GM21737 (cell line): ENCODE results near the gene COL16A1.

ENCODE experiments used
- ATAC-seq: cut with Tn5 transposase; IDR thresholded peaks from one replicate; pipeline ENCODE4 v1.9.1; 2021; ENCODE audit warnings: mild to moderate bottlenecking, moderate library complexity; ENCODE audit not compliant: unreplicated experiment

COL16A1 gene

DNA sequence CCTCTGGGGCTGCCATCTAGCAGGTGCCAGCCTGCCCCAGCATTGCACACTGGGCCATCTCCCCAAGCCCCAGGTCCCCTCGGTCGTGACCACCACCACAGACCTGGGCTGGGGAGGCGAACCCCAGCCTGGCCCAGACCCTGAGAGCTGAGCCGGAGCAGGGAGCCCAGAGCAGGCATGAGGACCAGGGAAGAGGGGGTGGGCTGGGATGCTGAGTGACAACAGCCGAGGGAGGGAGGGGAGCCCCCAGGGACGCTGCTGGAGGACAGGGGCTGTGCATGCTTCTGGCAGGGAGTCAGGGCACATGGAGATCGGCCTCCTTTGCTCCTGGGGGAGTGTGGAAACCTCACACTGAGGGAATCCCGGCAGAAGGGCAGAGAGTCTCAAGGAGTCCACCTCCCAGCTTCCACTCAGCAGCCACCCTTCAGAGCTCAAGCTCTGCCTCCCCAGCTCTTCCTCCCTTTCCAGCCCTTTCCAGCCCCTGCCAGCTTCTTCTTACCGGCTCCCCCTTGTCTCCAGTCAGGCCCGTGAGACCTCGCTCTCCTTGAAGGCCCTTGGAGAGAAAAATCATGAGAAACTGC is 35.4 kb downstream of the COL16A1 start:
- ATAC-seq: no peak

DNA sequence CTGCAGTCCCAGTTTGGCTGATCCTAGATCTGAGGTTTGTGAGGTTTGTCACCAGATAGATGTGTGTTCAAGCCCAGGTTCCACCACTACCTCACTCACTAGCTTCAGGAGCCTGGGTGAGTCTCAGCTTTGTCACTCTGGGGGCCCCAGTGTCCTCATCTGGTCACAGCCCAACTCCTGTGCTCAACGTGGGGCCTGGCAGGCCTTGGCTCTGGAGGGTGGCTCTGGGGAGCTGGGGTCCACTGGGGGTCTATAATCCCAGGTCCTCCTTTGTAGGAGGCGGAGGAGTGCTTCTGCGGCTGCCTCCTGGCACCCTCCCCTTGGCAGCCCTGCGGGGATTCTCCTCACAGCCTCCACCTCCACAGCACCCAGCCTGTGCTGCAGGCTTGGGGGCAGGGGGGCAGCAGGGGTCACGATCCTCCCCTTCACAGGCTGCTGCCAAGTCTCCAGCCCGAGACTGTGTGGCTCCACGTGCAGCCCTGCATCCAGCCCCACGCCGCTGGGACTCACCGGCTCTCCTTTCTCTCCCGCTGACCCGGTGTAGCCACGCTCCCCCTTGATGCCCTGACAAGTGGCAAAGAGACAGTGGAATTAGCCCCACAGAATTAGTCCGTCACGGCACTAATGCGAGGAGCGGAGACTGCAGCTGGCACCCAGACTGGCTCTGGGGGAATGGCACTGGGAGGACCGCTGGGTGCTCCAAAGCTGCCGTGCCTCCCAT is 36.6 kb downstream of the COL16A1 start:
- no peak for ATAC-seq

DNA sequence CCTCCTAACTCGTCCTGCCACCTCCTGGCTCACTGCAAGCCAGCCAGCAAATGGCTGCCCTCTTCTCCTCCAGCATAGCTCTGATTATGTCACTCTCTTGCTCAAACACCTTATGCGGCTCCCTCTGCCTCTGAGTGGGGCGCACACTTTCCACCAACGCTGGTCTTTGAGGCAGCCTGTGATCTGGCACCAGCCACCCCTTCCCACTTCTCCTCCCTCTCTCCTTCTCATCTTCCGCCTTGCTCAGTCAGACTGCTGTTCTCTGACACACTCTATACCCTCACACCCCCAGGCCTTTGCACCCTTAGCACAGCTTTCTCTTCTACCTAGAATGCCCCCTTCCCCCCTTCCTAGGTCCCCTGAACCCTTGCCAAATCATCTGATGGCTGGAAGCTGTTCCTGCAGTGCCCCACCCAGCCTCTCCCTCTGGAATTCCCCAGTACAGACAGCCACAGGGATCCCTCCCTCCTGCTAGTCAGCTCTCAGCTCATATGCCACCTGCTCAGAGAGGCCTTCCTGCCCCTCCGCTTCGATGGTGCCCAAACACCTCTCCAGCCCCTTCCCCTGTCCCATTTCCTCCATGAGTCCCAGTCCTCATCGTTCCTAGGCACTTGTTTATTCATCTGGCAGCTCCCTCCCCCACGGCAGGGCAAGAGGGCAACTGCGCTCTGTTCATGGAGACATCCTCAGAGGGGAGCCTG is 37.4 kb downstream of the COL16A1 start:
- no peak for ATAC-seq

DNA sequence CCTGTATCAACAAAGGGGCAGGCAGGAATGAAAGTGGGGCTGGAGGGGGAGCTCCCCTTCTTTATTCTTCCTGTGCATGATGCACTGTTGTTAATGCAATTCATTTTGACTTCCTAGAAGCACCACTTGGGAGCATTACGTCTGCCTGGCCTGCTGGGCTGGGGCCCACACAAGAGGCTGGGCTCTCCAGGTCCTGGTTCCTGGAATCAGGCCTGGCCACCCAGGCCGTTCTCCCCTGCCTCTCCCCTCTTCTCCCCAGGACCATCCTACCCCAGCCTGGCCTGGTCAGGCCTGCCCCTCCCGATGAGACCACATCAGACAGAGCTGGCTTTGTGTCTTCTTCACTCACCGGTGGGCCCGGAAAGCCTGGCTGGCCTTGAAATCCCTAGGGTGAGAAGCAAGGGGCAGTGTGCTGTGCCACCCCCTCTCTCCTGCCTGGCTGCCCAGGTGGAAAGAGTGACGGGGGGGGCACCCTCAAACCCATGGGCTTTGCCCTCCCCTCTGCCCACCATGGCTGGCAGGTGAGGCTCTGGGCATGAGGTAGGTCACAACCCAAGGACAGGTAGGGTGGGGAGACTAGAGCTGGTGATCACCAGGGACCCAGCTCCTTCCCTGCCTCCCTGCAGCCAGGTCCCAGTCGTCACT is 38.5 kb downstream of the COL16A1 start:
- ATAC-seq: no peak

DNA sequence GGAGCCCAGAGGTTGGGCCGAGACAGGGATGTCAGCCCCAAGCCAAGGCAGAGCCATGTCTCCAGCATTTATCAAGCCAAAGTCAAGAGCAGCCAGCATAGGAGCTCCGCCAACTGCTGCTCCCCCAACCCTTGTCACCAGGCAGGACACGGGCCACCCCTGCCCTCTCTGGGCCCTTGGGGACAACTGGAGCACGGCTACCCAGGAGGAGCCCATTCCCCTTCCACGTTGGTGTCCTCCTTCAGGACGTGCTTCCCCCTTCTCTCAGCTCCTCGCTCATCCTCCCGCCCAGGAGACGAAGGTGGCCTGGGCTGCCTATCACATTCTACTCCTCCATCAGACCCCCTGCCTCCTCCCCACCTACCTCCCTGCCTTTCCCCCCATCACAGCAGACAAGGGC is 39.3 kb downstream of the COL16A1 start:
- ATAC-seq: no peak

DNA sequence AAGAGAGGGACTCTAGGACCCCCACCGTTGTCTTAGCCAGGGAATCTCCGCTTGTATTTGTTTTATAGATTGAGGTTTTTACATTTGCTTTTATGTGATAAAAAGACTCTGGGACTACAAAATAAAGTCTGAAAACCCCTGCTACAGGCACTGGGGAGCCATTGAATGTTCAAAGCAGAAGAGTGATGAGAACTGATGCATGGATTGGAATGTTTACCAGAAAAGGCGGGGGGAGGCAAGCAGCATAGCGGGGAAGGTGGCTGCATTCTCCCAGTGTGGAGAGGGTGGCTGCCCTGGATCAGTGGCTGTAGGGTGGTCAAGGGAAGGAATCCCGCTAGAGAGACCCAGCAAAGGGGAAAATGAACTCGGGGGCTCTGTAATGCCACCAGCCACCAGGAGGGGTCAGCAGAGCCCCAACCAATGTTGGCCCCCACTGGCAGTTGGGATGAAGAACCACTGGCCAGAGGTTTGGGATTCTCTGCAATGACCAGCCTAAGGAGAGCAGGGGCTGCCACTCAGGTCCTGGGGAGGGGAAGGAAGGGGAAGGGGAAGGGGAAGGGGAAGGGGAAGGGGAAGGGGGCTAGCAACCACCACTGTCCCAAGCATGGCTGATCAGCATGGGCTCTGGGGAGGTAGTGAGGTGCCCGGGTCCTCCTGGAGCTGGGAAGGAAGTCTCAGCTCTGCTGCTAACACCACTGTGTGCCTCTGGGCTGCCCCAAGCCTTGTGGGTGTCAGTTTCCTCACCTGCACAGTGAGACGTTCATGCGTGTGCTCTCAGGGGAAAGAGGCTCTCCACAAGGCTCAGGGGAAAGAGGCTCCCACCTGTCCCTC is 40.0 kb downstream of the COL16A1 start:
- ATAC-seq: no peak

DNA sequence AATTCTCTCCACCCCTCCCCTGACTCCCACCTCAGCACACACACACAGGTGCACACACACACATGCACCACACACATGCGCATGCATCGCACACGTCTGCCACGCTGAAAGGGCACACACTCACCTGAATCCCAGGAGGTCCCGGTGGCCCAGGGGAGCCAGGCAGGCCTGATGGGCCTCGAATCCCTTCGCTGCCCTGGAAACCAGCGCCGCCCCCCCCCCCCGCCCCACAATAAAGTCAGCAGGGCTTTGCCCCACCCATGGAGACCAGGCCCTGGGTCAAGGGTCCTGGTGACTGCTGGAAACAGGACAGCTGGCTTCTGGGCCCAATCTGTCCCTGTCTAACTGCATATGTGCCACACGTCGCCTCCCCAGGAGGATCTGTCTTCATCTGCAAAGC is 41.4 kb downstream of the COL16A1 start:
- no peak for ATAC-seq

DNA sequence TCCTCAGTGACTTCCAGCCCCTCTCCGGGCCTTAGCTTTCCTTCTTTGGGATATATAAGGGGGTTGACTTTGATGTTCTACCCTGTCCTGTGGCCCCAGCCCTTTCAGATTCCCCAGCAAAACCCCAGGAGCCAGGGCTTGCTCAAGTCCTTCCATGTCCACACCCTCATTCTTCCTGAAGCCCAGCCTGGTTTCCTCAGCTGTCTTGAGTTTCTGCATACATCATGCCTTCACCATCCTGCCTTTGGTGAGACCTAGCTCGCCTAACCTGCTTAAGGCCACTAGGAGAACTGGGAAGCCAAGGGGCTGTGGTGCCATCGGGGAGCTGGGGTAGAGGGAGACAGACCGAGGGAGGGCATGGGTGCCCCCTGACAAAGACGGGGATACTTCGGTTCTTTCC is 42.0 kb downstream of the COL16A1 start:
- no peak for ATAC-seq

DNA sequence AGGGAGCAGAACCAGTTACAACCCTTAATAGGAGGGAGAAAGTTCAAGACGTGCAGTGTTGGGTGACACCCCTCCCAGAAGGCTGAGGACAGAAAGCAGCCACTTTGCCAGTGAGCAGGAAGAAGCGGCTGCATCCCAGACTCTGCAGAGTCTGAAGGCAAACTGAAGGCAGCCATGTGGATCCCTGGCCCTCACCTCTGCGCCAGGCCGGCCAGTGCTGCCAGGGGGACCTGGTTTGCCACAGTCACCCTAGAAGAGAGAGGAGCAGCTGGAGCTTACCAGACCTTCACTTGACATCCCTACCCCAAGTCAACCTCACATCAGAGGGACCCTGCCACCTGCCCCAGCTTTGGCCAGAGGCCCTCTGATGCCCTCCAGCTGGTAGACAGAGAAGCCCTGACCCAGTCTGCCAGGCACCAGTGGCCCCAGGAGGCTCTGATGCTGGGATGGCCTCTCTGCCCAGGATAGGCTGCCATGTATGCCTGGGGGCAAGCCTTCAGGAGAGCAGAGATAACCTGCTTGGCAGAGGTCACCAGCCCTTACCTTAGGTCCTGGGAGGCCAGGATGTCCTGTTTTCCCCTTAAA is 42.9 kb downstream of the COL16A1 start:
- ATAC-seq: no peak

DNA sequence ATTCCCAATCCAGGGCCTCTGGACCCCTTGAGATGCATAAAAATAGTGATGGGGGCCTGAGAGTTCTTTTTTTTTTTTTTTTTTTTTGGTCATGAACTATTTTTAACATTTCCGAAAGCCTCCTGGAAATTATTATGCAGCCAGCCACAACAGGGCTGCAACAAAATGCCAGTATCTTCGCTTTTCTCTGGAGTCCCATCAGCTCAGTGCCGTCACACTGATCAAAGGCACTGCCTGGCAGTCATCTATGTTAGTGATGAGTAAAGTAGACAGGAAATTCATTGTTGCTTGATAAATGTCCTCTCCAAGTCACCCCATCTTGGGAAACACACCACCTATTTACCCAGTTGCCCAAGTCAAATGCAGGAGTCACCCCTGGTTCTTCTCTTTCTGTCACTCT is 43.9 kb downstream of the COL16A1 start:
- ATAC-seq: no peak

DNA sequence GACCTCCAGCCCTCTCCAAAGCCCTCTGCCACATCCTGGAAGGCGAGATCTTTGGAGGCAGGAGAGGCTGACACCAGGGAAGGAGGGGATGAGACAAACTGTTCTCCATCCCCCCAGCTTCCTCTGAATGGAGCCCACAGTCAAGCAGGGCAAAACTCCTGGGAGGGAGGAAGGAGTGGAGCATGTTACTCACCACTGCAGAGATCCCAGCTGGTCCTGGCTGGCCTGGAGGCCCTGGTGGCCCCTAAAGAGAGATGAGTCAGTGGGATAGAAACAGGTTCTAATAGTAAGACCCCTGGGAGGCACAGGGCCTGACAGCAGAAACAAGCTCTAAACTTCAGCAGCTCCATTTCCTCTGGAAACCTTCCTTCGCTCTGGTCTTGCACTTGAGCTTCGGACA is 45.1 kb downstream of the COL16A1 start:
- ATAC-seq: no peak

DNA sequence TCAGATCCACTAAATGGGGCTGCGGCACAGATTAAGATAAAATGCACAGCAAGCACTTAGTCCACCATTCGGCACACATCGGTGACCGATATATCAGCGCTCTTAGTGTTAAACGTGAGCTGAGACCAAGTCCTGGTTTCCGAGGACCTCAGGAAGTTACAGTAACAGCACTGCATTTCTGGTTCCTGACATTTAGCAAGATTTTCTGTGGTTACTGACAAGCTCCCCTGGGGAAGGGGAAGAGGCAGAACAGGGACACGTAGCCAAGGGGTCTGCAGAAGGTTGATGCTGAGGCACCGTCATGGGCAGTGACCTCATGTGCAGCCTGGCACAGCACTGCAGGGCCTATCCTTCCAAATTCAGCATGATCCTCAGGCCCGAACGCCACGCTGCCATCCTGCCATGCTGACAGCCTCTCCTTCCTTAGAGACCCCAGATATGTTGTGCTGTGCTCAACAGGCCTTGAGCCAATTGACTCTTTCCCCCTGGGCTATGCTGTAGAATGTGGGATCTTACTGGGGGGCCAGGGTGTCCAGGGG is 45.8 kb downstream of the COL16A1 start:
- no peak for ATAC-seq

DNA sequence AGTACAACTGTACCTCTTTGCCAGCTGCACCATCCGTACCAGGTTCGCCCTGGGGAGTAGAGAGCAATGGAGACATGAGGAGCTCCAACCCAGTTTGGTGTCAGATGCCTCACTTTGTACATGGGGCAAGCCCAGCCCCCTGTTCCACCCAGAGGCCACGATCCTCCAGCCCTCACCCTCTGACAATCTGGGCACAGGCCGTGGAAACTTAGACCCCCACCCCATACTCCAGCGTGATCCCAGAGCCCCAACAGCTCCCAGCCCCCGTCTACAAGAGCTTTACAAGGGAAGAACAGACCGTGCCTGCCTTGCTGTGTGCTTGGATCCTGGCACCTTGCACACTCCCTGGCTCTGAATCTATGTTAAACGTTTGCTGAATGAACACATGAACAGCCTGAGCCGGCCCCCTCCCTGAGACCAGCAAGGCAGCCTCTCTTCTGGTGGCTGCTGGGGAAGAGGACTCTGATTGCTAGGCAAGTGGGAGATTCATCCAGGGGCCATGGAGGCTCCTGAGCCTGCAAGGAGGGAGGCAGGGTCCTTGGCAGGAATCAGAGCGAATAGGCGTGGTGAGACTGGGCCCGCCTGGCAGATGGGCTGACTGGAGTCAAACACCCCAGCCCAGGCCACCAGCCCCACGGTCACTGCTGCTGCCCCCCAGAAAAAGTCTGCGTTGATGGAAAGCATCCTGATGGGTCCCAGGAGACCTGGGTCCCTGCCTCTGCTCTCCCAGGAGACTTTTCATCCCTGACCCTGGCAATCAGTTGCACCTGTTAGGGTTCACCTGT is 46.6 kb downstream of the COL16A1 start:
- no peak for ATAC-seq

DNA sequence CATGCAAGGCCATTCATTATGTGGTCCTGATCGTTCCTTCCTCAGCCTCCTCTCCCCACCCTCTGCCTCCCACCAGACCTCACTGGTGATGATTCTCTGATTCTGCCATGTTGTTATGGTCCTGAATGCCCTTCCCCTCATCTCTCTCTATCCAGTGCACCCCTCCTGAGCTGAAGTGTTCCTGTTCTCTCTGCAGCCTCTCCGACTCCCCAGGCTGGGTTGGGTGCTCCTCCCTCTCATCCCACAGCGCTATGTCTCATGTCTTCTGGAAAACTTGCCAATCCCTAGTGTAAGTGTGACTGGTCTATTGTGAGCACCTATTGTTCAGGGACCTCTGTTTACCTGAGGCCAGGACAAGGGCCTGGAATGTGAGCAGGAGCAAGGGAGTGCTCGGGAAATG is 48.1 kb downstream of the COL16A1 start:
- ATAC-seq: no peak

DNA sequence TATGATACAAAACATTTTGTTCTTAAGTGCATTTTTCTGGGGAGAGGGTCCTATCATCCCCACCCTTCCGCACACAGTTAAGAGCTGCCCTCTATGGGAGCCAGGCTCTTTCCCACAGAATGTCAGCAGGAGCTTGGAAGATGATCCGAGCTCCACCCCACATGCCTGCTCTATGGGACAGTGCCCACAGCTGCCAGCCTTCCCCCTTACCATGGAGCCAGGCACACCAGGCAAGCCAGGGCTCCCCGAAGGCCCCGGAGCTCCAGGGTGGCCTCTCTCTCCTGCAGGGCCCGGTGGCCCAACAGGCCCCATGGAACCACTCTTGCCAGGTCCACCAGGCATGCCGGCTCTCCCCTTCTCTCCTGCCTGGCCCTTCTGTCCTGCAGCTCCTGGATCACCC is 48.7 kb downstream of the COL16A1 start:
- no peak for ATAC-seq

DNA sequence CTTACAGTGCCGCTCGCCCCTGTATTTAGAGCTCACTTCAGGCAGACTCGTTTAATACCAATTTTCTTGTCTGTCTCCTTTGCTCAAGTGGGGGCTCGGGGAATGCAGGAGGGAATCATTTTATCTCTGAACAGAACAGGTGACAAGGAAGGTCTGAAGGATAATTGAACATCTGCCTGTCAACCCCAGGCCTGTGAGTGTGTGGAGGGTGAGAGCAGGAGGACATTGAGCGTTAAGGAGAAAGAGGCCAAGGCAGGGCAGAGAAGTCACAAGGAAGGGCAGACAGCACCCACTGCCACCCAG is 49.4 kb downstream of the COL16A1 start:
- no peak for ATAC-seq

DNA sequence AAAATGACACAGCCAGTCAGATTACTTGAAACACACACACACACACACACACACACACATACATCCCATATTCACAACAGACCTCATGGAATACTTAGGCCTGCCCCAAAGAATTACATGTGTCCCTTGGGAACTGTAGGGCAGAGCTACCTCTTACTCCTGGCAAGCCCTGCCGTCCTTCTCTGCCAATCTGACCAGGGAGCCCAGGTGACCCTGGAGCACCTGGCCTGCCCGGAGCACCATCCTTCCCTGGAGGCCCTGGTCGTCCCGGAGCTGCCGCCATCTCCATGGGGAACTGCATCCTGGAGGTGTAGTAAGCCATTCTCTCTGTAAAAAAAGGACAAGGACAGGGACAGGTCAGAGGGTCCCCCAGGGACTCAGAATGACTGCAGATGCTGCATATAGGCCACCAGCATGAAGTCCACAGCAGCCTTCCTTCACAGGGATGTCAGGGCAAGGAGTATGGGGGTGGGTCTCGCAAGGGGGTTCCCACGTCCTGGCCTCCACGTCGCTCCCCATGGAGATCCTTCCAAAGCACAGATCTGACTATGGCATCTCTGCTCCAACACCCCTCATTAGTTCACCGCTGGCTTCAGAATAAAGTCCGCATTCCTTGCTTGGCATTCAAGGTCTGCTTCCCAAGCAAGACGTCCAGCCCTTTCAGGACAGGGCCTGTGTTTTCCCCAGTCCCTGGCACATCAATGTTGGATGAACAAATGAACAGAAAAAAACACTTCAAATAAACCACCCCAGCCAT is 49.9 kb downstream of the COL16A1 start:
- no peak for ATAC-seq

DNA sequence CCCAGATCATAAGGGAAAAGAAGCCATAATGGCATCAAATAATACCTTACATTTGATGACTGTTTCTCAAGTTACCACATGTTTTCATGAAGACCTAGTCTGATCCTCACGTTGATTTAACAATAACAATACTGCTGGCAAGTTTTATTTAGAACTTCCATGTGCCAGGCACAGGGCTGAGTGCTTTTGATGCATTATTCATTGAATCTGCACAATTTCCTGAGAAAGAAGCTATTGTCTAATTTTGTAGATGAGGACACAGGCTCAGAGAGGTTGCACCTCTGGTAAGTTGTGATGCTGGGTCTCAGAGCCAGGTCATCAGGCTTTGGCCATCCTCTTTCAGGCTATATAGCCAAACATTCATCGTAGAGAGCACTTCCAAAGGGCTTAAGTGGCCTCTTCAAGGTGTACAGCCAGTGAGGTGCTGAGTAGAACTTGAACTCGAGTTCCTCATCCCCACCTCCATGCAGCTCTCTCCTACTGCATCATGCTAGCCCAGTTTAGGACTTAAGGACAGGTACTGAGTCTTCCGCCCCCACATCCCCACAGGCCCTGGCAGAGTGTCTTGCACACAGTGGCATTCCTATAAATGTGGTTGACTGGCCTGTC is 50.8 kb downstream of the COL16A1 start:
- ATAC-seq: no peak

DNA sequence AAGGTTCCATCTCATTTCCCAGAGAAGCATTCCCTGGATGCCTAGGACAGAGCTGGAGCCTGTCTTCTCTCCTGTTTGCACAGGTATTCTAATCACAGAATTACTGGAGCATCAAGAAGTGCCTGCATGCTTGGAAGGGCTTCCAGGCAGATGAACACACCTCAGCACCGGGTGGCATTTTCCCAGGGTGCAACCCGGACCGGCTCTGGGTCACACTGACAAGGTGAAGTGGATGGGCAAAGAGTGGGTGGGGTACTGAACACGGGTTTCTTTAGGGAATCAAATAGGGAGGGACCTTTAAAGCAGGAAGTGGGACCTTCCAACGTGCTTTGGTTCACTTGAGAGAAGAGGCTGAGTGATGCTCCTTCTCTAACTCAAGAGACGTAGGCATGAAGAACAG is 52.1 kb downstream of the COL16A1 start:
- no peak for ATAC-seq
